Measurements from ENCODE around the gene LRRC18. TPM values are rescaled to one million over a fixed set of nuclear protein-coding genes. Genes with fewer than 3 reads are reported as not detected.

LRRC18 gene
- total and polyA plus RNA-seq, 3 experiments from 2014 or later, result not detected

DNA sequence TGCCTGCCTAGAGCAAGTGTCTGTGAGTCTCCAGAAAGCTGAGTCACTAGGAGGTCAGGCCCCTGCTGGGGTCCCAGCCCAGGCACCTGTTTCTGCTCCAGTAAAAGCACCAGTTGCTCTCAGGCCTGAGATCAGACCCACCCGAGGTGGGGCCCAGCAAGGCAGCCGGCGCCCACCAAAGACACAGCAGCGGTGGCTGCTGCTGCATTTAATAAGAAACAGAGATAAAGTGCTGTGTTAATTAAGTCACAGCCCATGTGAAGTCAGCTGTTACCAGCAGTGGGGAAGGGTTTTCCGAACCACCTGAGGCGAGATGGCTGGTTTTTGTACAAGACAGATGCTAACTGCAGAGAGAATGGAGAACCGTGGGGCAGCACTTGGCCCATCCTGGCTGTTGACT is 12.1 kb upstream of the LRRC18 start:
- no peaks in the 10 kb centered on the region for H3K36me3 Mint-ChIP-seq
- no peaks in the 10 kb centered on the region for H3K9me3 Mint-ChIP-seq
- Histone ChIP-seq H3K27me3 (ENCODE audit: insufficient read depth, low read length, poor library complexity, severe bottlenecking) (no peaks in the 10 kb centered on the region), H3K4me1 (ENCODE audit: insufficient read depth, low read length) (no peaks in the 10 kb centered on the region), H3K27ac (ENCODE audit: low read depth, low read length) (no peak overlapping the region), H3K36me3 (ENCODE audit: insufficient read depth, low read length) (no peaks in the 10 kb centered on the region), H3K9me3 (ENCODE audit: low read length) (no peaks in the 10 kb centered on the region), H3K4me3 (ENCODE audit: low read length) (no peak overlapping the region)
- POLR2A ChIA-PET, result no interaction called here
- no peak for DNase-seq
- H3K27ac Mint-ChIP-seq, result no peak overlapping the region
- H3K4me1 Mint-ChIP-seq, result no peaks in the 10 kb centered on the region
- CTCF ChIA-PET, result no interaction called here
- H3K27me3 Mint-ChIP-seq, result peaks cover 2 to 5% of the 10 kb centered on the region in 2 donors
- H3K4me3 Mint-ChIP-seq, result no peak overlapping the region

GRCh38 chr10:48948470-48949037 is 8.9 kb upstream of the LRRC18 start:
- Histone ChIP-seq H3K4me3 (ENCODE audit: low read length) (no peak overlapping the region), H3K36me3 (ENCODE audit: insufficient read depth, low read length) (no peaks in the 10 kb centered on the region), H3K27ac (ENCODE audit: low read depth, low read length) (no peak overlapping the region), H3K9me3 (ENCODE audit: low read length) (no peaks in the 10 kb centered on the region), H3K27me3 (ENCODE audit: insufficient read depth, low read length, poor library complexity, severe bottlenecking) (no peaks in the 10 kb centered on the region), H3K4me1 (ENCODE audit: insufficient read depth, low read length) (no peaks in the 10 kb centered on the region)
- DNase-seq, result no peak
- no peaks in the 10 kb centered on the region for H3K9me3 Mint-ChIP-seq
- no peaks in the 10 kb centered on the region for H3K36me3 Mint-ChIP-seq
- POLR2A ChIA-PET, result no interaction called here
- H3K27ac Mint-ChIP-seq, result no peak overlapping the region
- no peak overlapping the region for H3K4me3 Mint-ChIP-seq
- peaks cover 0 to 3% of the 10 kb centered on the region in 2 donors for H3K27me3 Mint-ChIP-seq
- CTCF ChIA-PET, result no interaction called here
- no peaks in the 10 kb centered on the region for H3K4me1 Mint-ChIP-seq

DNA sequence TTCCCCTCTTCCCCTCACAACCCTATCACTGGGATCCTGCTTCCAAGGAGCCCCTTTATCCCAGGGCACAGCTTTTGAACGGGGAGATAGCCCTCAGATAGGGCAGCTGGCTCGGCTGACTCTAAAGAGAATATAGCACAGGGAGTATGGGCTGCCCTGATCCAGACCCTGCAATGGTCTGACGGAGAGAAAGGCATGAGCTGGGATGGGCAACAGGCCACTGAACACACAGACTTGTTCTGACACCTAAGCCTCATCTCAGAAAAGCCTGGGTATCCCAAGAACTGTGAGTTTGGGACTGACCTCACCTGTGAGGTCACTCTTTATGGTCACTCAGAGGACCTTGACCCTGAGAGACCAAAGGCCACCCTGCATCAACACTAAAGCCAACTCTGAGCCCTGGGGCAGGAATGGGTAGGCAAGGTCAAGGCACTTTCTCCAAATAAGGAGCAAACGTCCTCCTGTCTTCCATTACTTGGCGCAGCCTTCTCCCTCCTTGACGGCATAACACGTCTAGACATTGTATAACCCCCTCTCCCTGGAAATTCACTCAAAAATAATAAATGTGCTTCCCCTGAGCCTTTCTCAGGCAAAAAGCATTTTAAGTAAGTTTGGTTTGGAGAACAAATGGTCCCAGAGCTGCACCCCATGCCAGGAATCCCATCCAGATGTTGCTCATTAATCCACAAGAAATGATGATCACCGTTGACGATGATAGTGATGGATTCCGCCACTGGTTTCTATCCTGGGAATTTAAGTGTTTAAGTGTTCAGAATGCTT is 8.2 kb upstream of the LRRC18 start:
- CTCF ChIA-PET, result no interaction called here
- Histone ChIP-seq H3K4me1 (ENCODE audit: insufficient read depth, low read length) (no peaks in the 10 kb centered on the region), H3K27ac (ENCODE audit: low read depth, low read length) (no peak overlapping the region), H3K36me3 (ENCODE audit: insufficient read depth, low read length) (no peaks in the 10 kb centered on the region), H3K4me3 (ENCODE audit: low read length) (no peak overlapping the region), H3K27me3 (ENCODE audit: insufficient read depth, low read length, poor library complexity, severe bottlenecking) (no peaks in the 10 kb centered on the region), H3K9me3 (ENCODE audit: low read length) (no peaks in the 10 kb centered on the region)
- POLR2A ChIA-PET, result no interaction called here
- Mint-ChIP-seq H3K9me3 (no peaks in the 10 kb centered on the region), H3K36me3 (no peaks in the 10 kb centered on the region), H3K27ac (no peak overlapping the region), H3K27me3 (peaks cover 0 to 3% of the 10 kb centered on the region in 2 donors), H3K4me1 (no peaks in the 10 kb centered on the region), H3K4me3 (no peak overlapping the region)
- DNase-seq, result no peak

DNA sequence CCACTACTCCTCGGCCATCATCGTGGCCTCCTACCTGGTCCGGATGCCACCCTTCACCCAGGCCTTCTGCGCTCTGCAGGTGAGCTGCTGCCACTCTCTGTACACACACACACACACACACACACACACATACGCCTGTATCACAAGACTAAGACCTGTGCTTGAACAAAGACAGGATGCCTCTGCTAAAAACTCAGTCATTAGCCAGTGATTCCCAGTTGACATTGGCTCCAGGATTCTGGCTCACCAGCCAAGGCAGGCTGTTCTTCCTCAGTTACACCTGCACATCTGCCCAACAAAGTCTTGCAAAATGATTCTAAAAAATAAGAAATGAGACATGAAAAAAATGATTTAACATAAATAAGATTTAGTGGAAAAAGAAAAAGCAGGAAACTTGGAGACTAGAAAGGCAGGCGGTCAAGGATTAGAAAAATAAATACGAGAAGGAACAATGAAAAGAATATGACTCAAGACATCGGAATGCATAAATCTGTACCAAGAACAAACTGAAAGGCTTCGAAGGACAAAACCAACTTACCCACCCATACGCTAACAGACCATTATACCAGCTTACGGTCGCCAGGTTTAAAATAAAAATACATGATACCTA is 7.4 kb upstream of the LRRC18 start:
- Histone ChIP-seq H3K27me3 (ENCODE audit: insufficient read depth, low read length, poor library complexity, severe bottlenecking) (no peaks in the 10 kb centered on the region), H3K4me1 (ENCODE audit: insufficient read depth, low read length) (no peaks in the 10 kb centered on the region), H3K27ac (ENCODE audit: low read depth, low read length) (no peak overlapping the region), H3K4me3 (ENCODE audit: low read length) (no peak overlapping the region), H3K36me3 (ENCODE audit: insufficient read depth, low read length) (no peaks in the 10 kb centered on the region), H3K9me3 (ENCODE audit: low read length) (no peaks in the 10 kb centered on the region)
- no peak for DNase-seq
- POLR2A ChIA-PET, result no interaction called here
- CTCF ChIA-PET, result no interaction called here
- H3K27me3 Mint-ChIP-seq, result peaks cover 0 to 3% of the 10 kb centered on the region in 2 donors
- H3K36me3 Mint-ChIP-seq, result no peaks in the 10 kb centered on the region
- H3K4me1 Mint-ChIP-seq, result no peaks in the 10 kb centered on the region
- H3K9me3 Mint-ChIP-seq, result no peaks in the 10 kb centered on the region
- H3K27ac Mint-ChIP-seq, result no peak overlapping the region
- no peak overlapping the region for H3K4me3 Mint-ChIP-seq

GRCh38 chr10:48946332-48946731 is 6.7 kb upstream of the LRRC18 start:
- no peaks in the 10 kb centered on the region for H3K9me3 ChIP-seq (ENCODE audit: low read length)
- no peak overlapping the region for H3K27ac ChIP-seq (ENCODE audit: low read depth, low read length)
- Mint-ChIP-seq H3K4me3 (no peak overlapping the region), H3K36me3 (no peaks in the 10 kb centered on the region), H3K4me1 (no peaks in the 10 kb centered on the region), H3K9me3 (no peaks in the 10 kb centered on the region), H3K27me3 (no peaks in the 10 kb centered on the region), H3K27ac (peak overlapping the region in 1 of 8 donors; percentile 46)
- no peaks in the 10 kb centered on the region for H3K27me3 ChIP-seq (ENCODE audit: insufficient read depth, low read length, poor library complexity, severe bottlenecking)
- CTCF ChIA-PET, result no interaction called here
- no peaks in the 10 kb centered on the region for H3K4me1 ChIP-seq (ENCODE audit: insufficient read depth, low read length)
- no peak overlapping the region for H3K4me3 ChIP-seq (ENCODE audit: low read length)
- no peak for DNase-seq
- POLR2A ChIA-PET, result no interaction called here
- no peaks in the 10 kb centered on the region for H3K36me3 ChIP-seq (ENCODE audit: insufficient read depth, low read length)

- Histone ChIP-seq H3K27me3 (ENCODE audit: insufficient read depth, low read length, poor library complexity, severe bottlenecking) (no peaks in the 10 kb centered on the region), H3K36me3 (ENCODE audit: insufficient read depth, low read length) (no peaks in the 10 kb centered on the region), H3K9me3 (ENCODE audit: low read length) (no peaks in the 10 kb centered on the region), H3K4me1 (ENCODE audit: insufficient read depth, low read length) (no peaks in the 10 kb centered on the region), H3K4me3 (ENCODE audit: low read length) (no peak overlapping the region), H3K27ac (ENCODE audit: low read depth, low read length) (no peak overlapping the region)
- no peaks in the 10 kb centered on the region for H3K27me3 Mint-ChIP-seq
- CTCF ChIA-PET, result interaction anchor here (0.6 kb wide), 1 partner anchor 842 kb away, joined by 3 read pairs; no protein-coding TSS in a partner anchor
- H3K27ac Mint-ChIP-seq, result no peak overlapping the region
- no peaks in the 10 kb centered on the region for H3K4me1 Mint-ChIP-seq
- H3K9me3 Mint-ChIP-seq, result no peaks in the 10 kb centered on the region
- no peak for DNase-seq
- H3K36me3 Mint-ChIP-seq, result no peaks in the 10 kb centered on the region
- POLR2A ChIA-PET, result no interaction called here
- H3K4me3 Mint-ChIP-seq, result no peak overlapping the region
Measured at GRCh38 chr10:48945441-48946130, 5.9 kb upstream of the LRRC18 start.

- Mint-ChIP-seq H3K4me1 (no peaks in the 10 kb centered on the region), H3K27ac (peak overlapping the region in 1 of 8 donors; percentile 30), H3K36me3 (no peaks in the 10 kb centered on the region), H3K27me3 (no peaks in the 10 kb centered on the region), H3K9me3 (peaks cover 0 to 3% (median 0%) of the 10 kb centered on the region in 5 donors), H3K4me3 (no peak overlapping the region)
- H3K9me3 ChIP-seq (ENCODE audit: low read length), result no peaks in the 10 kb centered on the region
- POLR2A ChIA-PET, result no interaction called here
- H3K4me1 ChIP-seq (ENCODE audit: insufficient read depth, low read length), result no peaks in the 10 kb centered on the region
- no peak for DNase-seq
- no peaks in the 10 kb centered on the region for H3K36me3 ChIP-seq (ENCODE audit: insufficient read depth, low read length)
- CTCF ChIA-PET, result no interaction called here
- H3K27ac ChIP-seq (ENCODE audit: low read depth, low read length), result no peak overlapping the region
- no peaks in the 10 kb centered on the region for H3K27me3 ChIP-seq (ENCODE audit: insufficient read depth, low read length, poor library complexity, severe bottlenecking)
- H3K4me3 ChIP-seq (ENCODE audit: low read length), result no peak overlapping the region
Measured at GRCh38 chr10:48944171-48944570, 4.5 kb upstream of the LRRC18 start.

- POLR2A ChIA-PET, result no interaction called here
- CTCF ChIA-PET, result no interaction called here
- H3K4me3 Mint-ChIP-seq, result no peak overlapping the region
- peaks cover 0 to 3% (median 0%) of the 10 kb centered on the region in 5 donors for H3K9me3 Mint-ChIP-seq
- H3K36me3 Mint-ChIP-seq, result no peaks in the 10 kb centered on the region
- H3K4me1 Mint-ChIP-seq, result no peaks in the 10 kb centered on the region
- no peak overlapping the region for H3K27ac Mint-ChIP-seq
- no peaks in the 10 kb centered on the region for H3K9me3 ChIP-seq (ENCODE audit: low read length)
- H3K4me3 ChIP-seq (ENCODE audit: low read length), result no peak overlapping the region
- H3K36me3 ChIP-seq (ENCODE audit: insufficient read depth, low read length), result no peaks in the 10 kb centered on the region
- no peaks in the 10 kb centered on the region for H3K27me3 ChIP-seq (ENCODE audit: insufficient read depth, low read length, poor library complexity, severe bottlenecking)
- H3K27ac ChIP-seq (ENCODE audit: low read depth, low read length), result no peak overlapping the region
- no peak for DNase-seq
- no peaks in the 10 kb centered on the region for H3K27me3 Mint-ChIP-seq
- H3K4me1 ChIP-seq (ENCODE audit: insufficient read depth, low read length), result no peaks in the 10 kb centered on the region
Measured at GRCh38 chr10:48943096-48943495, 3.5 kb upstream of the LRRC18 start.

All from CD8-positive, alpha-beta memory T cell (primary cell).